Adrenal gland (tissue), 12 donors: ENCODE measurements around the gene HBZ. TPM values are rescaled to one million over a fixed set of nuclear protein-coding genes. Genes with fewer than 3 reads are reported as not detected.
"Not testable (repeated sequence)": the region's sequence is repeated elsewhere in the genome, so short reads cannot be mapped to it uniquely, and the experiment has no call there.

Experiments used
- DNase-seq, 7 donors: peaks; one replicate each; pipeline ENCODE4 v3.0.0-alpha.2; 2019 to 2020
- H3K27ac ChIP-seq, 5 donors: fragments of 200-600 bp; sonication (generic) in 4 of 5; 1 replicate in 3 of 5; 2 replicates in 2 of 5; pipeline versions ENCODE4 v1.5.1 to v1.8.0; 2016 to 2020; ENCODE audit warnings: mild to moderate bottlenecking in 1 of 5
- H3K27me3 ChIP-seq: fragments of 200-600 bp; 2 replicates; pipeline ENCODE4 v1.8.0; 2021
- H3K36me3 ChIP-seq, 2 donors: fragments of 200-600 bp; replicated peaks in 1 of 2; 1 replicate in 1 of 2; 2 replicates in 1 of 2; pipeline versions ENCODE4 v1.5.1 to v1.8.0; 2018 to 2022
- H3K4me1 ChIP-seq, 2 donors: fragments of 200-600 bp; replicated peaks in 1 of 2; 1 replicate in 1 of 2; 2 replicates in 1 of 2; pipeline versions ENCODE4 v1.5.1 to v1.8.0; 2018 to 2021
- H3K4me3 ChIP-seq, 4 donors: fragments of 200-600 bp; sonication (generic) in 3 of 4; one replicate each; pipeline ENCODE4 v1.5.1; 2016 to 2018
- H3K9me3 ChIP-seq, 3 donors: fragments of 200-600 bp; sonication (generic) in 1 of 3; replicated peaks in 1 of 3; 1 replicate in 2 of 3; 2 replicates in 1 of 3; pipeline versions ENCODE4 v1.5.1 to v1.8.0; 2016 to 2021
- POLR2A ChIP-seq, 2 donors: fragments of 450-650 bp; IDR thresholded peaks; one replicate each; pipeline ENCODE4 v1.6.1; 2017; ENCODE audit warnings: antibody characterized with exemption in 2 of 2, mild to moderate bottlenecking in 2 of 2, moderate library complexity in 1 of 2
- WGBS, 4 donors: extraction: QIAGEN DNeasy Blood & Tissue Kit in 2 of 4; methylation state at CpG; one replicate each; pipeline versions ENCODE4 v1.1.5 to v1.1.7; 2013 to 2017; 5-methylcytosine and 5-hydroxymethylcytosine counted together
- intact Hi-C, 2 donors: fragments of 100-400 bp; cut with DNase I; formaldehyde crosslinking; loops; one replicate each; pipeline versions ENCODE4 v1.14.1 to v1.15.0; 2022 to 2023
- polyA plus RNA-seq, 3 donors: library from polyadenylated mRNA; stranded (reverse); fragments of 200-250 nt in 2 of 3; fragments of 350-450 nt in 1 of 3; fragmentation: Illumina TruSeq in 1 of 3; extraction: RNeasy Lipid Tissue Mini Kit (QIAGEN cat#74804) in 1 of 3; gene quantifications; one replicate each; pipeline ENCODE4 v1.2.3, GENCODE V29; 2013 to 2014
- total RNA-seq, 9 donors: library from RNA; depleted of rRNA in 4 of 9; stranded (reverse); fragments of >200 nt in 4 of 9; fragments of 120-200 nt in 1 of 9; fragmentation: NEBNext Ultra II Directional in 1 of 9; extraction: Animal tissue kit (Norgen Biotek cat#: 25700) in 1 of 9; gene quantifications; one replicate each; pipeline versions ENCODE4 v1.1.0 to v1.2.4, GENCODE V29; 2013 to 2023
- TF ChIP-seq, protein P1 (sequence below), 6 experiments: fragments of 450-650 bp in 4 of 6; fragments of 200-600 bp in 2 of 6; sonication (generic) in 1 of 6; IDR thresholded peaks; 1 replicate in 5 of 6; 2 replicates in 1 of 6; pipeline versions ENCODE4 v1.5.1 to v1.8.0; 2016 to 2021; ENCODE audit warnings: antibody characterized with exemption in 6 of 6, mild to moderate bottlenecking in 2 of 6, moderate library complexity in 1 of 6
- donor health status: healthy with polysubstance abuse.
- donor health status: Bipolar disorder and iron deficiency.
- donor health status: DM: yes; HTN: yes; CAD: no.
- donor health status: DM: no; HTN: no; CAD: no.
- donor health status: DM: no; HTN: no; CAD: no.
- donor health status: DM: yes; HTN: yes; CAD: no.

The HBZ gene
- total and polyA plus RNA-seq, 12 donors = 0.61 to 1.3 (median 1.3) TPM; not detected in 9

DNA sequence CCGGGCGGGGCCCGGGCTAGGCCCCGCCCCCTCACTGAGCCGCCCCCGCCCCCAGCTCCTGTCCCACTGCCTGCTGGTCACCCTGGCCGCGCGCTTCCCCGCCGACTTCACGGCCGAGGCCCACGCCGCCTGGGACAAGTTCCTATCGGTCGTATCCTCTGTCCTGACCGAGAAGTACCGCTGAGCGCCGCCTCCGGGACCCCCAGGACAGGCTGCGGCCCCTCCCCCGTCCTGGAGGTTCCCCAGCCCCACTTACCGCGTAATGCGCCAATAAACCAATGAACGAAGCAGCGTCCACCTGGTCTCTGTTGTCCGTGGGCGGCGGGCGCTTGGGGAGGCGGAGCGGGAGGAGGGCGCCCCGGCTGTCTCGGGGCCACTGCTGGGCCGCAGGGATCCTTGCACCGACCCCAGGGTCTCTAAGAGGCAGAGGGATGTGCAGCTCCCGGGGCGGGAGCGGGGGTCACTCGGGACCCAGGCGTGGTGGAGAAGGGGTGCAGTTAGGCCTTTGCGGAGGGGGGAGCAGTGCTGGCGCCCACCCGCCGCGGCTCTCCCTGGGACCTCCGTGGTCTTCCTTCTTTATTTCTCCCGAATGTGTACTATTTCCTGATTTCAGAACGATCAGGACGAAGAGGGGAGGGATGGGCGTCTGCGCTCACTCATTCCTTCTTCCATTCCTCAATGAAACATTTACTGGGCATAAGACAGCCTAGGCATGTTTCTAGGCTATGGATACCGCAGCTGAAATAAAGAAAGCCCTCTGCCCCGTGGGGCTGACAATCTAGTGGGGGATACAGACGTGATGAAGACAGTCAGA lies 2.0 kb downstream of the HBZ start:
- WGBS, 4 donors = 2 to 6% (median 2%) methylated on average over 9 to 53 of the region's 59 CpGs
- Histone ChIP-seq H3K4me1 (peaks cover 6 to 10% of the 10 kb centered on the region in 2 donors), H3K36me3 (no peaks in the 10 kb centered on the region), H3K9me3 (no peaks in the 10 kb centered on the region), H3K4me3 (peak overlapping the region in 1 of 4 donors; percentile 56), H3K27ac (no peak overlapping the region), H3K27me3 (peaks cover 5% of the 10 kb centered on the region)
- intact Hi-C loops = no loop called here
- DNase-seq = peak in 2 of 7 donors; percentile 5 to 26
- TF ChIP-seq POLR2A (IDR thresholded peaks at IDR 0.05) = no peak
- TF ChIP-seq, protein P1, sequence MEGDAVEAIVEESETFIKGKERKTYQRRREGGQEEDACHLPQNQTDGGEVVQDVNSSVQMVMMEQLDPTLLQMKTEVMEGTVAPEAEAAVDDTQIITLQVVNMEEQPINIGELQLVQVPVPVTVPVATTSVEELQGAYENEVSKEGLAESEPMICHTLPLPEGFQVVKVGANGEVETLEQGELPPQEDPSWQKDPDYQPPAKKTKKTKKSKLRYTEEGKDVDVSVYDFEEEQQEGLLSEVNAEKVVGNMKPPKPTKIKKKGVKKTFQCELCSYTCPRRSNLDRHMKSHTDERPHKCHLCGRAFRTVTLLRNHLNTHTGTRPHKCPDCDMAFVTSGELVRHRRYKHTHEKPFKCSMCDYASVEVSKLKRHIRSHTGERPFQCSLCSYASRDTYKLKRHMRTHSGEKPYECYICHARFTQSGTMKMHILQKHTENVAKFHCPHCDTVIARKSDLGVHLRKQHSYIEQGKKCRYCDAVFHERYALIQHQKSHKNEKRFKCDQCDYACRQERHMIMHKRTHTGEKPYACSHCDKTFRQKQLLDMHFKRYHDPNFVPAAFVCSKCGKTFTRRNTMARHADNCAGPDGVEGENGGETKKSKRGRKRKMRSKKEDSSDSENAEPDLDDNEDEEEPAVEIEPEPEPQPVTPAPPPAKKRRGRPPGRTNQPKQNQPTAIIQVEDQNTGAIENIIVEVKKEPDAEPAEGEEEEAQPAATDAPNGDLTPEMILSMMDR (IDR thresholded peaks at IDR 0.05) = no peak

GRCh38 chr16:155031-155398 lies 2.6 kb downstream of the HBZ start:
- WGBS, 4 donors = 64 to 69% (median 67%) methylated on average over 7 of the region's 7 CpGs
- peaks cover 6 to 10% of the 10 kb centered on the region in 2 donors for H3K4me1 ChIP-seq

GRCh38 chr16:159136-159849 lies 6.8 kb downstream of the HBZ start:
- H3K4me1 ChIP-seq = peaks cover 5 to 9% of the 10 kb centered on the region in 2 donors
- no peak overlapping the region for H3K27ac ChIP-seq
- H3K36me3 ChIP-seq = no peaks in the 10 kb centered on the region
- intact Hi-C loops = no loop called here
- H3K27me3 ChIP-seq = peaks cover 5% of the 10 kb centered on the region
- DNase-seq = no peak
- no peaks in the 10 kb centered on the region for H3K9me3 ChIP-seq
- H3K4me3 ChIP-seq = no peak overlapping the region
- TF ChIP-seq POLR2A (IDR thresholded peaks at IDR 0.05) = no peak
- TF ChIP-seq, protein P1 (IDR thresholded peaks at IDR 0.05) = no peak
- 44 to 62% (median 58%) methylated on average over 6 of the region's 6 CpGs for WGBS, 4 donors

More at GRCh38 chr16:155031-155398, 2.6 kb downstream of the HBZ start:
- Histone ChIP-seq H3K27me3 (peaks cover 5% of the 10 kb centered on the region), H3K27ac (no peak overlapping the region), H3K4me3 (peak overlapping the region in 1 of 4 donors; percentile 56), H3K36me3 (no peaks in the 10 kb centered on the region), H3K9me3 (no peaks in the 10 kb centered on the region)
- intact Hi-C loops = no loop called here
- TF ChIP-seq, protein P1 (IDR thresholded peaks at IDR 0.05) = no peak
- TF ChIP-seq POLR2A (IDR thresholded peaks at IDR 0.05) = no peak
- DNase-seq = no peak

GRCh38 chr16:160242-160641 lies 7.8 kb downstream of the HBZ start:
- WGBS, 4 donors = 62 to 78% (median 65%) methylated on average over 6 to 20 of the region's 20 CpGs; no CpG with 5 or more reads in 1 of the 4 donors
- H3K27me3 ChIP-seq, H3K9me3 ChIP-seq, H3K36me3 ChIP-seq, H3K4me1 ChIP-seq, intact Hi-C loops, H3K4me3 ChIP-seq, H3K27ac ChIP-seq, DNase-seq: not testable (repeated sequence)
